ENCODE results near the gene FUT4. TPM values are rescaled to one million over a fixed set of nuclear protein-coding genes. Genes with fewer than 3 reads are reported as not detected.

The FUT4 gene
- total and polyA plus RNA-seq, 10 of the 15 experiments (the other 5 are each of a cell fraction or from before 2014, with no cell fraction given): 0.68 to 9.1 (median 2.3) TPM

DNA sequence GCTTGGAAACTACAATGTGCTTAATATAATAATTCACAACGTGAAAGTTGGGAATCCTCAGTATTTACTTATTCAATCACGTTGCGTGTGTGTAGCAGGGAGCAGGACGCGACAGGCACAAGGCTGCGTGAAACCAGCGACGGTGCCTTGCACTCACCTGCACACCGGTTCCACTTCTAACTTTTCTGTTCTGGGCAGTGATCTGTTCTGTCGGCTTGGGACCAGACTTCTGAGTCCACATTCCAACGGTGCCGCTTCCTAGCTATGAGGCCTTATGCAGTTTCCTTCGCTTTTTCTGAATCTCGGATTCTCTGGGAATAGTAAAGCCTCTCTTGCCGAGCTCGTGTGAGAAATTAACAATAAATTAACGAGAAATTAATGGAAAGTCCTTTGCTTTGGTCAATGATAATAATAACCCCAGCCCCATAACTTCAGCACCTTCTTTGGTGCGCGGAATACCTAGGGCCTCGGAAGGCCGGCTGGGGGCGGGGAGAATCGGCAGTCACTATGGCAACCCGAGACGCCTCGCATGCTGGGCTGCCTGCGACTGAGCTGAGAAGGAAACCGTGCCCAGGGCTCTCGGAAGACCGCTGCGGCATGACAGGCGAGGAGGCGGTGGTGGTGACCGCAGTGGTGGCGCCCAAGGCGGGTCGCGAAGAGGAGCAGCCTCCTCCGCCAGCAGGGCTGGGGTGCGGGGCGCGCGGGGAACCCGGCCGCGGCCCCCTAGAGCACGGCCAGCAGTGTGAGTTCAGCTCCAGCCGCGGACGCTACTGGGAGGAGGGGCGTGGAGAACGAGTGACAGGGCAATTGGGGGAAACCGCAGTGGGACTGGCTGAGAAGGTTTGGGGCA, 31.6 kb upstream of the FUT4 start, which contains the start of gene C11orf97 (continued):
- no peak for TF ChIP-seq MEF2B (IDR thresholded peaks at IDR 0.05; ENCODE audit: partially characterized antibody, poor library complexity, severe bottlenecking)
- TF ChIP-seq EP300 (IDR thresholded peaks at IDR 0.05; ENCODE audit: borderline replicate concordance in 1 of 2, control insufficient read depth in 1 of 2, low read depth in 2 of 2, low read length in 2 of 2): no peak
- no peak for TF ChIP-seq TCF7 (IDR thresholded peaks at IDR 0.05; ENCODE audit: borderline replicate concordance)
- TF ChIP-seq HCFC1 (IDR thresholded peaks at IDR 0.05; ENCODE audit: low read length): no peak
- TF ChIP-seq CREB1 (IDR thresholded peaks at IDR 0.05; ENCODE audit: low read depth): no peak
- no peak for TF ChIP-seq TARDBP (IDR thresholded peaks at IDR 0.05; ENCODE audit: borderline replicate concordance)
- no peak for TF ChIP-seq SRF (IDR thresholded peaks at IDR 0.05; ENCODE audit: low read depth in 2 of 2, low read length in 2 of 2)
- TF ChIP-seq ZNF274 (IDR thresholded peaks at IDR 0.05; ENCODE audit: insufficient read depth, insufficient read length): no peak
- TF ChIP-seq ZNF24 (IDR thresholded peaks at IDR 0.05): no peak
- TF ChIP-seq POLR2A (IDR thresholded peaks at IDR 0.05; ENCODE audit: low read depth, low read length): no peak
- no peak for TF ChIP-seq ZZZ3 (IDR thresholded peaks at IDR 0.05; ENCODE audit: control insufficient read depth, insufficient read length, low read depth)
- no peak for TF ChIP-seq SIX5 (IDR thresholded peaks at IDR 0.05; ENCODE audit: low read depth, low read length, severe bottlenecking)
- TF ChIP-seq MEF2A (IDR thresholded peaks at IDR 0.05; ENCODE audit: insufficient read depth, low read depth, low read length): no peak
- TF ChIP-seq SPI1 (IDR thresholded peaks at IDR 0.05; ENCODE audit: borderline replicate concordance, insufficient read depth, low read depth, low read length): no peak
- peak; percentile 64; the same call in 1 of the 2 replicates for TF ChIP-seq NKRF (conservative IDR thresholded peaks at IDR 0.05)
- no peak for TF ChIP-seq YBX1 (IDR thresholded peaks at IDR 0.05)
- no peak for TF ChIP-seq SP1 (IDR thresholded peaks at IDR 0.05; ENCODE audit: low read depth, low read length)
- no peak for TF ChIP-seq BRCA1 (IDR thresholded peaks at IDR 0.05; ENCODE audit: low read depth, low read length)
- TF ChIP-seq EGR1 (IDR thresholded peaks at IDR 0.05; ENCODE audit: borderline replicate concordance in 1 of 2, low read depth in 2 of 2, low read length in 2 of 2): no peak
- no peak for TF ChIP-seq CBFB (IDR thresholded peaks at IDR 0.05; ENCODE audit: low read depth)
- no peak for TF ChIP-seq CBX3 (IDR thresholded peaks at IDR 0.05; ENCODE audit: borderline replicate concordance, low read depth)
- no peak for TF ChIP-seq RELA (IDR thresholded peaks at IDR 0.05; ENCODE audit: borderline replicate concordance, partially characterized antibody)
- no peak for TF ChIP-seq KLF5 (IDR thresholded peaks at IDR 0.05; ENCODE audit: partially characterized antibody)
- TF ChIP-seq ZNF217 (IDR thresholded peaks at IDR 0.05): no peak
- TF ChIP-seq, protein P1, sequence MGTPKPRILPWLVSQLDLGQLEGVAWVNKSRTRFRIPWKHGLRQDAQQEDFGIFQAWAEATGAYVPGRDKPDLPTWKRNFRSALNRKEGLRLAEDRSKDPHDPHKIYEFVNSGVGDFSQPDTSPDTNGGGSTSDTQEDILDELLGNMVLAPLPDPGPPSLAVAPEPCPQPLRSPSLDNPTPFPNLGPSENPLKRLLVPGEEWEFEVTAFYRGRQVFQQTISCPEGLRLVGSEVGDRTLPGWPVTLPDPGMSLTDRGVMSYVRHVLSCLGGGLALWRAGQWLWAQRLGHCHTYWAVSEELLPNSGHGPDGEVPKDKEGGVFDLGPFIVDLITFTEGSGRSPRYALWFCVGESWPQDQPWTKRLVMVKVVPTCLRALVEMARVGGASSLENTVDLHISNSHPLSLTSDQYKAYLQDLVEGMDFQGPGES (IDR thresholded peaks at IDR 0.05): no peak
- TF ChIP-seq DPF2 (IDR thresholded peaks at IDR 0.05): 0 out of 2 replicates have a peak, but pooled peaks have one; percentile 33
- no peak for TF ChIP-seq IRF4 (IDR thresholded peaks at IDR 0.05; ENCODE audit: low read depth, low read length)
- no peak for TF ChIP-seq ZSCAN29 (IDR thresholded peaks at IDR 0.05)
- no peak for TF ChIP-seq GABPA (IDR thresholded peaks at IDR 0.05; ENCODE audit: low read depth)
